Measurements from ENCODE around the gene MEIS3. TPM values are rescaled to one million over a fixed set of nuclear protein-coding genes. Genes with fewer than 3 reads are reported as not detected.
A peak's percentile ranks its signal among the peaks of the same experiment; 100 is the strongest.

Gene MEIS3
- total and polyA plus RNA-seq, 7 donors: 0.92 to 19.4 (median 11.8) TPM

- Histone ChIP-seq H3K27me3 (no peaks in the 10 kb centered on the region), H3K4me1 (peaks cover 0 to 15% (median 2%) of the 10 kb centered on the region in 4 donors), H3K9me3 (no peaks in the 10 kb centered on the region), H3K4me3 (no peak overlapping the region), H3K27ac (peak overlapping the region in 2 of 4 donors; percentile 17 to 68), H3K36me3 (peaks cover 46 to 91% (median 66%) of the 10 kb centered on the region in 4 donors)
- intact Hi-C loops (cut with DNase I): no loop called here
- TF ChIP-seq EP300 (IDR thresholded peaks at IDR 0.05) (no peak), POLR2A (IDR thresholded peaks at IDR 0.05) (no peak), CTCF (IDR thresholded peaks at IDR 0.05) (no peak), POLR2AphosphoS5 (IDR thresholded peaks at IDR 0.05) (no peak)
- no peak for DNase-seq
- WGBS, 2 donors: 86 to 88% methylated on average over 12 of the region's 12 CpGs
These were observed 41.5 kb downstream of the MEIS3 start for GRCh38 chr19:47377801-47378200.

GRCh38 chr19:47377208-47377701 is 42.1 kb downstream of the MEIS3 start:
- peak overlapping the region in 3 of 4 donors; percentile 17 to 68 (median 21) for H3K27ac ChIP-seq
- 80 to 89% methylated on average over 16 of the region's 16 CpGs for WGBS, 2 donors
- TF ChIP-seq CTCF (IDR thresholded peaks at IDR 0.05) (no peak), POLR2AphosphoS5 (IDR thresholded peaks at IDR 0.05) (peak in 1 of 4 donors; percentile 56)
- peak; percentile 80 for DNase-seq
- no peak overlapping the region for H3K4me3 ChIP-seq
- intact Hi-C loops (cut with DNase I): no loop called here
- no peaks in the 10 kb centered on the region for H3K9me3 ChIP-seq
- no peaks in the 10 kb centered on the region for H3K27me3 ChIP-seq
- peaks cover 0 to 15% (median 2%) of the 10 kb centered on the region in 4 donors for H3K4me1 ChIP-seq
- peaks cover 51 to 93% (median 71%) of the 10 kb centered on the region in 4 donors for H3K36me3 ChIP-seq

DNA sequence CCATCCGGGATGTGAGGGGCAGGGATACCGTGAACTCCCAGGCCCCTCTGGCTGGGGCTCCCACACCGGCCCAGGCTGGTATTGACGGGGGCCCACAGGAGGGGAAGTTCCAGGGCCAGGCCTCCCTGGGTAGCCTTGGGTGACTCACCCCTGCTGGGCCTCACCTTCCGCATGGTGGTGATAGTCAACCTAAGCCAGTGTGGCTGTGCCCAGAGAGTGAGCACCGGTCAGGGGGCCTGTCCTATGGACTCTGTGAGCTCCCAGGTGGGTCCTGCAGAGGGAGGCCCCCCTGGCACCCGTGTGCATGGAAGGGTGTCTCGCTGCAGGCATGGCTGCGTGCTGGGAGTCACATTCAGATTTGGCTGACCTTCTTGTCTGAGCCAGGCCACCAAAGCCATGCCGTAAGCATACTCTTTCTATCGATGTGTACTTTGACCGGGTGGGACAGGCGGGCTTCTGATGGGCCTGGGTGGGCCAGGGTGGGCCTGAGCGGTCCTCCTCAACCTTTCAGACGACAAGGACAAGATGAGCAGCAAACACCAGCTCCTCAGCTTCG is 42.7 kb downstream of the MEIS3 start:
- Histone ChIP-seq H3K4me3 (no peak overlapping the region), H3K4me1 (peaks cover 0 to 15% (median 2%) of the 10 kb centered on the region in 4 donors), H3K27ac (peak overlapping the region in 2 of 4 donors; percentile 21 to 68), H3K9me3 (no peaks in the 10 kb centered on the region), H3K27me3 (no peaks in the 10 kb centered on the region), H3K36me3 (peaks cover 47 to 93% (median 68%) of the 10 kb centered on the region in 4 donors)
- intact Hi-C loops (cut with DNase I): no loop called here
- TF ChIP-seq POLR2A (IDR thresholded peaks at IDR 0.05): no peak
- TF ChIP-seq POLR2AphosphoS5 (IDR thresholded peaks at IDR 0.05): no peak
- 83 to 92% methylated on average over 16 of the region's 16 CpGs for WGBS, 2 donors
- DNase-seq: no peak

GRCh38 chr19:47375694-47376588 is 43.4 kb downstream of the MEIS3 start:
- Histone ChIP-seq H3K4me3 (no peak overlapping the region), H3K36me3 (peaks cover 40 to 93% (median 63%) of the 10 kb centered on the region in 4 donors), H3K27ac (no peak overlapping the region), H3K27me3 (no peaks in the 10 kb centered on the region), H3K9me3 (no peaks in the 10 kb centered on the region), H3K4me1 (peaks cover 0 to 15% (median 2%) of the 10 kb centered on the region in 4 donors)
- no peak for DNase-seq
- intact Hi-C loops (cut with DNase I): no loop called here
- TF ChIP-seq POLR2A (IDR thresholded peaks at IDR 0.05): no peak
- no peak for TF ChIP-seq POLR2AphosphoS5 (IDR thresholded peaks at IDR 0.05)
- TF ChIP-seq EP300 (IDR thresholded peaks at IDR 0.05): no peak
- no peak for TF ChIP-seq CTCF (IDR thresholded peaks at IDR 0.05)
- WGBS, 2 donors: 97% methylated on average over 30 of the region's 30 CpGs
